DOHH2 (cell line): ENCODE measurements around the gene TFF3.

Experiments
- H3F3A ChIP-seq: fragments of 200-600 bp; sonication (generic), shearing (Covaris generic); 2 replicates; pipeline ENCODE4 v1.6.0; 2016; ENCODE audit warnings: antibody characterized with exemption, mild to moderate bottlenecking; ENCODE audit not compliant: control insufficient read depth, insufficient read depth
- H3K27ac ChIP-seq: fragments of 200-600 bp; sonication (generic); 2 replicates; pipeline ENCODE4 v1.5.1; 2014; ENCODE audit warnings: low read depth, mild to moderate bottlenecking, low read length, moderate library complexity
- H3K27me3 ChIP-seq: fragments of 200-600 bp; sonication (generic); 2 replicates; pipeline ENCODE4 v1.6.1; 2014; ENCODE audit warnings: mild to moderate bottlenecking, low read length, mixed read lengths; ENCODE audit not compliant: control insufficient read depth
- H3K36me3 ChIP-seq: fragments of 200-600 bp; sonication (generic); 2 replicates; pipeline ENCODE4 v1.6.1; 2014; ENCODE audit warnings: mild to moderate bottlenecking, low read length, moderate library complexity, mixed read lengths; ENCODE audit not compliant: control insufficient read depth
- H3K4me1 ChIP-seq: fragments of 200-600 bp; sonication (generic); 2 replicates; pipeline ENCODE4 v1.6.1; 2014; ENCODE audit warnings: mild to moderate bottlenecking, low read length, mixed read lengths; ENCODE audit not compliant: control insufficient read depth
- H3K4me2 ChIP-seq: fragments of 200-600 bp; sonication (generic); 2 replicates; pipeline ENCODE4 v1.6.0; 2014; ENCODE audit warnings: mild to moderate bottlenecking, low read length, moderate library complexity
- H3K4me3 ChIP-seq: fragments of 200-600 bp; sonication (generic); 2 replicates; pipeline ENCODE4 v1.5.1; 2014; ENCODE audit warnings: mild to moderate bottlenecking, low read length, mixed read lengths
- H3K79me2 ChIP-seq: fragments of 200-600 bp; sonication (generic); 2 replicates; pipeline ENCODE4 v1.6.1; 2014; ENCODE audit warnings: mild to moderate bottlenecking, low read length, mixed read lengths; ENCODE audit not compliant: control insufficient read depth
- H3K9me2 ChIP-seq: fragments of 200-600 bp; sonication (generic); replicated peaks from 2 replicates; pipeline ENCODE4 v1.6.1; 2014; ENCODE audit warnings: mild to moderate bottlenecking, low read length, mixed read lengths; ENCODE audit not compliant: control insufficient read depth
- H3K9me3 ChIP-seq: fragments of 200-600 bp; sonication (generic); 2 replicates; pipeline ENCODE4 v1.6.1; 2014; ENCODE audit warnings: antibody characterized with exemption, low read length, mixed read lengths; ENCODE audit not compliant: control insufficient read depth, insufficient read depth
- H4K20me1 ChIP-seq: fragments of 200-600 bp; sonication (generic); 2 replicates; pipeline ENCODE4 v1.6.0; 2014; ENCODE audit warnings: low read depth, mild to moderate bottlenecking, antibody characterized with exemption, low read length, moderate library complexity; ENCODE audit not compliant: control insufficient read depth, insufficient read depth
- CTCF ChIP-seq: fragments of 200-600 bp; sonication (generic); IDR thresholded peaks from one replicate; pipeline ENCODE4 v1.5.1; 2014; ENCODE audit warnings: antibody characterized with exemption, mild to moderate bottlenecking, low read depth, low read length; ENCODE audit not compliant: poor library complexity, severe bottlenecking
- EZH2phosphoT487 ChIP-seq: fragments of 200-600 bp; sonication (generic); IDR thresholded peaks from 2 replicates; pipeline ENCODE4 v1.6.1; 2017; ENCODE audit warnings: borderline replicate concordance, mild to moderate bottlenecking, antibody characterized with exemption, low read length, moderate library complexity, mixed read lengths

TFF3 gene

GRCh38 chr21:42346866-42347600, 31.8 kb upstream of the TFF3 start:
- Histone ChIP-seq H3K4me3 (no peak overlapping the region), H3K4me2 (no peak overlapping the region), H3K27me3 (no peaks in the 10 kb centered on the region; the same call in 1 of the 2 replicates), H3K27ac (no peak overlapping the region), H3K36me3 (no peaks in the 10 kb centered on the region), H4K20me1 (no peaks in the 10 kb centered on the region), H3F3A (no peaks in the 10 kb centered on the region), H3K9me3 (no peaks in the 10 kb centered on the region), H3K9me2 (no peaks in the 10 kb centered on the region), H3K79me2 (no peaks in the 10 kb centered on the region), H3K4me1 (no peaks in the 10 kb centered on the region)
- TF ChIP-seq CTCF (no peak), EZH2phosphoT487 (no peak)

- Histone ChIP-seq H3K79me2 (no peaks in the 10 kb centered on the region), H3K27ac (no peak overlapping the region), H3K9me3 (no peaks in the 10 kb centered on the region), H3K4me3 (no peak overlapping the region), H3F3A (no peaks in the 10 kb centered on the region), H4K20me1 (no peaks in the 10 kb centered on the region), H3K9me2 (no peaks in the 10 kb centered on the region), H3K4me1 (no peaks in the 10 kb centered on the region), H3K4me2 (no peak overlapping the region), H3K36me3 (no peaks in the 10 kb centered on the region), H3K27me3 (no peaks in the 10 kb centered on the region; the same call in 1 of the 2 replicates)
- TF ChIP-seq CTCF, result no peak
- no peak for TF ChIP-seq EZH2phosphoT487
These were observed 31.2 kb upstream of the TFF3 start for GRCh38 chr21:42346441-42346840.

- no peak overlapping the region for H3K4me2 ChIP-seq
- H4K20me1 ChIP-seq, result no peaks in the 10 kb centered on the region
- H3K27me3 ChIP-seq, result no peaks in the 10 kb centered on the region; the same call in 1 of the 2 replicates
- no peaks in the 10 kb centered on the region for H3K79me2 ChIP-seq
- no peaks in the 10 kb centered on the region for H3F3A ChIP-seq
- H3K27ac ChIP-seq, result no peak overlapping the region
- no peaks in the 10 kb centered on the region for H3K9me2 ChIP-seq
- H3K4me1 ChIP-seq, result no peaks in the 10 kb centered on the region
- no peaks in the 10 kb centered on the region for H3K9me3 ChIP-seq
- no peaks in the 10 kb centered on the region for H3K36me3 ChIP-seq
- no peak for TF ChIP-seq EZH2phosphoT487
- TF ChIP-seq CTCF, result no peak
- no peak overlapping the region for H3K4me3 ChIP-seq
These were observed 29.4 kb upstream of the TFF3 start for GRCh38 chr21:42344631-42345030.
